HG03439 (cell line): Measurements from ENCODE around the gene EZH1.

Experiments used
- ATAC-seq: cut with Tn5 transposase; IDR thresholded peaks from one replicate; pipeline ENCODE4 v1.9.1; 2021; ENCODE audit warnings: mild to moderate bottlenecking, moderate library complexity; ENCODE audit not compliant: unreplicated experiment

EZH1 gene

GRCh38 chr17:42744806-42745617, at the start of gene EZH1:
Gene EZH1, minus strand, starts transcription at chr17:42745040. Its CDS starts 16,099 bp downstream, at chr17:42728941.
- peak; percentile 79 for ATAC-seq

- no peak for ATAC-seq
These were observed 47.7 kb upstream of the EZH1 start for GRCh38 chr17:42792545-42792944.

GRCh38 chr17:42791948-42792347, 47.1 kb upstream of the EZH1 start:
- ATAC-seq = no peak

GRCh38 chr17:42787266-42787665, 42.4 kb upstream of the EZH1 start:
- ATAC-seq = no peak

- ATAC-seq = no peak
These were observed 40.2 kb upstream of the EZH1 start for GRCh38 chr17:42784811-42785592.

GRCh38 chr17:42784409-42784808, 39.6 kb upstream of the EZH1 start:
- no peak for ATAC-seq

- ATAC-seq = no peak
These were observed 38.9 kb upstream of the EZH1 start for GRCh38 chr17:42783791-42784138.

- ATAC-seq = no peak
These were observed 38.4 kb upstream of the EZH1 start for GRCh38 chr17:42783062-42783790.

- no peak for ATAC-seq
These were observed 37.6 kb upstream of the EZH1 start for GRCh38 chr17:42782166-42783061.

GRCh38 chr17:42781639-42782165, 36.9 kb upstream of the EZH1 start:
- no peak for ATAC-seq

- ATAC-seq = no peak
These were observed 36.2 kb upstream of the EZH1 start for GRCh38 chr17:42780851-42781638.

GRCh38 chr17:42779936-42780850, 35.4 kb upstream of the EZH1 start, which contains the start of gene WNK4:
Gene WNK4, plus strand, starts transcription at chr17:42780610. Its CDS starts 89 bp downstream, at chr17:42780699.
- no peak for ATAC-seq

GRCh38 chr17:42779304-42779935, 34.6 kb upstream of the EZH1 start:
- ATAC-seq = no peak

GRCh38 chr17:42778570-42778969, 33.7 kb upstream of the EZH1 start:
- no peak for ATAC-seq

- no peak for ATAC-seq
These were observed 30.8 kb upstream of the EZH1 start for GRCh38 chr17:42775534-42776098.

- no peak for ATAC-seq
These were observed 29.4 kb upstream of the EZH1 start for GRCh38 chr17:42774066-42774745.
